ENCODE data around the gene IQSEC1.

IQSEC1 gene

GRCh38 chr3:12955651-12956315 lies 117.4 kb downstream of the IQSEC1 start:
- in situ Hi-C loops (cut with MboI; ENCODE audit: low sequenced_read_pairs) = no loop called here
- H3K4me3 ChIP-seq = no peak overlapping the region

GRCh38 chr3:12954891-12955650 lies 118.2 kb downstream of the IQSEC1 start:
- Histone ChIP-seq H3K4me1 (peaks cover 10% of the 10 kb centered on the region), H3K27me3 (ENCODE audit: low read depth) (no peaks in the 10 kb centered on the region), H3K36me3 (replicated peaks) (no peaks in the 10 kb centered on the region), H3K9me3 (no peaks in the 10 kb centered on the region), H3K4me3 (no peak overlapping the region)
- in situ Hi-C loops (cut with MboI; ENCODE audit: low sequenced_read_pairs) = no loop called here
- no peak for DNase-seq (ENCODE audit: low spot score in 2 of 2)

More at GRCh38 chr3:12955651-12956315, 117.4 kb downstream of the IQSEC1 start:
- Histone ChIP-seq H3K27me3 (ENCODE audit: low read depth) (no peaks in the 10 kb centered on the region), H3K4me1 (peaks cover 17% of the 10 kb centered on the region), H3K36me3 (replicated peaks) (no peaks in the 10 kb centered on the region), H3K9me3 (no peaks in the 10 kb centered on the region)
- DNase-seq (ENCODE audit: low spot score in 2 of 2) = no peak

DNA sequence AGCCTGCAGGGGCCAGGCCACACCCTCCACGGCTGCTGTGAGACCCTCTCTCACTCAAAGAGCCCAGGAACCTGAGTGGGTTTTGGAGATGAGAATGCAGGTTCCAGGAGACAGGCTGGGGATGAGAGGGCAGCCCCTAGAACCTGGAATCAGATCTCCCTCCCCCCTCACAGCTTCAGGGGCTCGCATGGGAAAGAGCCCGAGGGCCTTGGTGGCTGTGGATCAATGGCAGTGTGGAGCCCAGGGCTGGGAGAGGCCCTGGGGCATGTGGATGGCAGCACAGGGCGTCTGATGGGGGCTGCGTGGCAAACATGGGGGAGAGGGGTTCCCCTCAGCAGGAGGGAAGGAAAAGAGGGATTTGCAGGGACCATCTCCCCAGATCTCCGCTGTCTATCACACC lies 119.0 kb downstream of the IQSEC1 start:
- Histone ChIP-seq H3K4me3 (no peak overlapping the region), H3K9me3 (no peaks in the 10 kb centered on the region), H3K36me3 (replicated peaks) (no peaks in the 10 kb centered on the region), H3K27me3 (ENCODE audit: low read depth) (no peaks in the 10 kb centered on the region), H3K4me1 (peaks cover 1% of the 10 kb centered on the region)
- in situ Hi-C loops (cut with MboI; ENCODE audit: low sequenced_read_pairs) = no loop called here
- DNase-seq (ENCODE audit: low spot score in 2 of 2) = no peak

GRCh38 chr3:12953201-12953995 lies 119.8 kb downstream of the IQSEC1 start:
- H3K36me3 ChIP-seq (replicated peaks) = no peaks in the 10 kb centered on the region
- in situ Hi-C loops (cut with MboI; ENCODE audit: low sequenced_read_pairs) = no loop called here
- no peaks in the 10 kb centered on the region for H3K4me1 ChIP-seq
- H3K27me3 ChIP-seq (ENCODE audit: low read depth) = no peaks in the 10 kb centered on the region
- DNase-seq (ENCODE audit: low spot score in 2 of 2) = no peak
- no peak overlapping the region for H3K4me3 ChIP-seq
- H3K9me3 ChIP-seq = no peaks in the 10 kb centered on the region

GRCh38 chr3:12952343-12953200 lies 120.7 kb downstream of the IQSEC1 start:
- Histone ChIP-seq H3K4me3 (no peak overlapping the region), H3K36me3 (replicated peaks) (no peaks in the 10 kb centered on the region), H3K4me1 (no peaks in the 10 kb centered on the region), H3K9me3 (no peaks in the 10 kb centered on the region), H3K27me3 (ENCODE audit: low read depth) (no peaks in the 10 kb centered on the region)
- DNase-seq (ENCODE audit: low spot score in 2 of 2) = no peak
- in situ Hi-C loops (cut with MboI; ENCODE audit: low sequenced_read_pairs) = no loop called here

- no peaks in the 10 kb centered on the region for H3K9me3 ChIP-seq
- no peak overlapping the region for H3K4me3 ChIP-seq
- H3K36me3 ChIP-seq (replicated peaks) = no peaks in the 10 kb centered on the region
- in situ Hi-C loops (cut with MboI; ENCODE audit: low sequenced_read_pairs) = no loop called here
- H3K4me1 ChIP-seq = no peaks in the 10 kb centered on the region
- no peak for DNase-seq (ENCODE audit: low spot score in 2 of 2)
- H3K27me3 ChIP-seq (ENCODE audit: low read depth) = no peaks in the 10 kb centered on the region
These were observed 124.1 kb downstream of the IQSEC1 start for GRCh38 chr3:12948891-12949711.

- Histone ChIP-seq H3K36me3 (replicated peaks) (no peaks in the 10 kb centered on the region), H3K27me3 (ENCODE audit: low read depth) (no peaks in the 10 kb centered on the region), H3K4me1 (no peaks in the 10 kb centered on the region), H3K9me3 (no peaks in the 10 kb centered on the region), H3K4me3 (no peak overlapping the region)
- DNase-seq (ENCODE audit: low spot score in 2 of 2) = no peak
- in situ Hi-C loops (cut with MboI; ENCODE audit: low sequenced_read_pairs) = no loop called here
These were observed 124.9 kb downstream of the IQSEC1 start for GRCh38 chr3:12948371-12948770.

DNA sequence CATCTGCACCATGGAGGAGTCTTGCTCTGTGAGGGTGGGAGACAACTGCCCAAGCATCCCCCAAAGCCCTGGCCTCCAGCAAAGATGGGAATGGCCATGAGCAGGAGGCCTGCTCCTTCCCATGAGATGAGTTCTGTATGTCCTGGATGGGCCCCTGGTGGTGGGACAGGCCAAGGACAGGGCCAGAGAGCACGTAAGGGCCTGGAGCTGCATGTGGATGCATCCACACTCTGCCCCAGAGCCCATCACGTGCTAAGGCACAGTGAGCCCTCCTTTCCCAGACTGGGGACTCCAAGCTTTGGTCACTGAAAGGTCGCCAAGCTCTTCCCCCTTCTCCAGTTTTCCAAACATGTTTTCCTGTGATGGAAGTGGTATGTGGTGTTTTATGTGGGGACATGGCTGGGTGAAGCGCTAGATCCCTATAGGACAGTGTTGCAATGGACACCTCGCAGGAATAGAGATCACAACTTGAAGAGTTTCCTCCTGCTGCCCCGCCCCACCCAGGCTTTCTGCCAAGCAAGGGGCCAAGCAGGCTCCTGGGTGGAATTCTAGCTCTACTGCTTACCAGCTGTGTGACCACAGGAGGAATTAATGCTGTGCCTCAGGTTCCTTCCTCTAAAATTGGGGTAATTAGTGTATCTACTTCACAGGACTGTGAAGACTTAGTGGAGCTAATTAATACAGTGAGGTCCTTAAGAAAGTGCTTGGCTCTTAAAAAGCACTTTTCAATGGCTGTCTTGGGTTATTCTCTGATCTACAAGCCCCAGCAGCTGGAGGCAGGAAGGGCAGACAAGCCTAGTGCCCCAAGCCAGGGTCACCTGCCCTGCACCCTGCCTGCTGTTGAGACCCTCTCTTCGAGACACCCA lies 125.5 kb downstream of the IQSEC1 start:
- no peaks in the 10 kb centered on the region for H3K9me3 ChIP-seq
- H3K4me1 ChIP-seq = no peaks in the 10 kb centered on the region
- H3K4me3 ChIP-seq = no peak overlapping the region
- no peaks in the 10 kb centered on the region for H3K27me3 ChIP-seq (ENCODE audit: low read depth)
- in situ Hi-C loops (cut with MboI; ENCODE audit: low sequenced_read_pairs) = no loop called here
- DNase-seq (ENCODE audit: low spot score in 2 of 2) = no peak
- no peaks in the 10 kb centered on the region for H3K36me3 ChIP-seq (replicated peaks)

DNA sequence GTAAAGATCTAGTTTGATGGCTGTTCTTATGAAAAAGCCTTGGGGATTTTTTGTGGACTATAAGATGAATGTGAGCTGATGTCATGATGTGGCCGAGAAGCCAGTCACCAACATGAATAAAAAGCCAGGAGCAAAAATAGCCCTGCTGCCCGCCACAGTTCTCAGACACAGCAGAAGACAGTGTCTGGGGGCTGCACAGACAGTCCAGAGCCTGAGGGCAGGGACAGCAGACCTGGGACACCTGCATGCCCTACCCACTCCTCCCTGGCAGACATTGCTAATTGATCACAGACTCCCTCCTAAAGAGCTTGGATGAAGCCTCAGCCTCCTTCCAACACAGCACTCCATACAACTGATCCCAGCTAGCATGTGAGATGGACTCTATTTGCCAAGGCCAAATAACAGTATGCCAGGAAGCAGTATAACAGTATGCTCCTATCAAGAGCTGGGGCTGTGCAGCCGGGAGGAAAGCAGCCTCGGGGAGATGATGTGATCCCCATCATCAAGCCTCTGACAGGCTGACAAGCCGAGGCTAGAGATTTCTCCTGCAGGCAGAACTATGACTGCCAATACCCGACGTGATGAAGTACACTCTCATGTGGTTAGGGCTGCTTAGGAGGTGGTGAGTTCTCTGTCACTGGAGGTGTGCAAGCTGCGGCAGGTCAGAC lies 126.4 kb downstream of the IQSEC1 start:
- H3K4me3 ChIP-seq = no peak overlapping the region
- no peaks in the 10 kb centered on the region for H3K4me1 ChIP-seq
- no peak for DNase-seq (ENCODE audit: low spot score in 2 of 2)
- H3K27me3 ChIP-seq (ENCODE audit: low read depth) = no peaks in the 10 kb centered on the region
- in situ Hi-C loops (cut with MboI; ENCODE audit: low sequenced_read_pairs) = no loop called here
- no peaks in the 10 kb centered on the region for H3K9me3 ChIP-seq
- no peaks in the 10 kb centered on the region for H3K36me3 ChIP-seq (replicated peaks)

DNA sequence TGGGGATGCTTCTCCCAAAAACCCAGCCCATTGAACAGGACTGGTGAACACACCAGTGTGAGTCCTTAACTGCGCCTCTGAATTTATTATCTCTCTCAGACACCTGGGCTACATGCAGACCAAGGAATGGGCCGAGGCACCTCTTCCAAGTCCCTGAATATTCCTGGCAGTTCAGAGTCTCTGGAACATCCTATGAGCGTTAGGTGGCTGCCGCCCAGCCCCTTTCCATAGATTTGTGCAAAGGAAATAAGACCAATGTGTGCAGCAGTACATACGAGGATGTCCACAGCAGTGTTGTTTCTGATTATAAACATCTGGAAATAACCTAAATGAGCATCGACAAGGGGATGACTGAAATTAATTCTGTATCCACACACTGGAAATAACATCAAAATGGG lies 127.0 kb downstream of the IQSEC1 start:
- Histone ChIP-seq H3K9me3 (no peaks in the 10 kb centered on the region), H3K36me3 (replicated peaks) (peaks cover 2% of the 10 kb centered on the region; the same call in 1 of the 2 replicates), H3K27me3 (ENCODE audit: low read depth) (no peaks in the 10 kb centered on the region), H3K4me1 (no peaks in the 10 kb centered on the region), H3K4me3 (no peak overlapping the region)
- in situ Hi-C loops (cut with MboI; ENCODE audit: low sequenced_read_pairs) = no loop called here
- DNase-seq (ENCODE audit: low spot score in 2 of 2) = no peak

- H3K27me3 ChIP-seq (ENCODE audit: low read depth) = no peaks in the 10 kb centered on the region
- peak in 1 of 2 experiments; percentile 17 for DNase-seq (ENCODE audit: low spot score in 2 of 2)
- H3K4me3 ChIP-seq = no peak overlapping the region
- no peaks in the 10 kb centered on the region for H3K9me3 ChIP-seq
- in situ Hi-C loops (cut with MboI; ENCODE audit: low sequenced_read_pairs) = no loop called here
- peaks cover 7% of the 10 kb centered on the region; the same call in 1 of the 2 replicates for H3K36me3 ChIP-seq (replicated peaks)
- H3K4me1 ChIP-seq = no peaks in the 10 kb centered on the region
These were observed 128.4 kb downstream of the IQSEC1 start for GRCh38 chr3:12944849-12945248.

Measured in HAP-1 (cell line).